SU-DHL-6 (cell line): ENCODE results near the gene LRRC47.

ENCODE experiments used
- EZH2phosphoT487 ChIP-seq: fragments of 200-600 bp; sonication (generic), shearing (Covaris generic); conservative IDR thresholded peaks from 2 replicates; pipeline ENCODE4 v1.6.1; 2018; ENCODE audit warnings: mild to moderate bottlenecking, antibody characterized with exemption, low read length, moderate library complexity, mixed read lengths
- TF ChIP-seq, protein P1 (sequence below): fragments of 200-600 bp; sonication (generic); IDR thresholded peaks from one replicate; pipeline ENCODE4 v1.5.1; 2017; ENCODE audit warnings: antibody characterized with exemption, mild to moderate bottlenecking, low read length, moderate library complexity; ENCODE audit not compliant: insufficient read depth, poor library complexity, severe bottlenecking

- TF ChIP-seq, protein P1, sequence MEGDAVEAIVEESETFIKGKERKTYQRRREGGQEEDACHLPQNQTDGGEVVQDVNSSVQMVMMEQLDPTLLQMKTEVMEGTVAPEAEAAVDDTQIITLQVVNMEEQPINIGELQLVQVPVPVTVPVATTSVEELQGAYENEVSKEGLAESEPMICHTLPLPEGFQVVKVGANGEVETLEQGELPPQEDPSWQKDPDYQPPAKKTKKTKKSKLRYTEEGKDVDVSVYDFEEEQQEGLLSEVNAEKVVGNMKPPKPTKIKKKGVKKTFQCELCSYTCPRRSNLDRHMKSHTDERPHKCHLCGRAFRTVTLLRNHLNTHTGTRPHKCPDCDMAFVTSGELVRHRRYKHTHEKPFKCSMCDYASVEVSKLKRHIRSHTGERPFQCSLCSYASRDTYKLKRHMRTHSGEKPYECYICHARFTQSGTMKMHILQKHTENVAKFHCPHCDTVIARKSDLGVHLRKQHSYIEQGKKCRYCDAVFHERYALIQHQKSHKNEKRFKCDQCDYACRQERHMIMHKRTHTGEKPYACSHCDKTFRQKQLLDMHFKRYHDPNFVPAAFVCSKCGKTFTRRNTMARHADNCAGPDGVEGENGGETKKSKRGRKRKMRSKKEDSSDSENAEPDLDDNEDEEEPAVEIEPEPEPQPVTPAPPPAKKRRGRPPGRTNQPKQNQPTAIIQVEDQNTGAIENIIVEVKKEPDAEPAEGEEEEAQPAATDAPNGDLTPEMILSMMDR, result no peak
- no peak for TF ChIP-seq EZH2phosphoT487
Observed at GRCh38 chr1:3779265-3779911, 16.9 kb downstream of the LRRC47 start.
